GM18519 (cell line): Measurements from ENCODE around the gene GRWD1.

Experiments used
- ATAC-seq: cut with Tn5 transposase; IDR thresholded peaks from one replicate; pipeline ENCODE4 v1.9.1; 2021; ENCODE audit warnings: mild to moderate bottlenecking, moderate library complexity; ENCODE audit not compliant: unreplicated experiment, low FRiP score

GRWD1 gene

GRCh38 chr19:48445606-48446481 is at the start of gene GRWD1:
Gene GRWD1 (plus strand): TSS chr19:48445983. CDS start chr19:48446006, 23 bp downstream.
- peak; percentile 50 for ATAC-seq

GRCh38 chr19:48396016-48396823 is 49.6 kb upstream of the GRWD1 start:
- no peak for ATAC-seq

- ATAC-seq = no peak
Measured at GRCh38 chr19:48396824-48397176, 49.0 kb upstream of the GRWD1 start.

- ATAC-seq = no peak
Measured at GRCh38 chr19:48397263-48398101, 48.3 kb upstream of the GRWD1 start.

- ATAC-seq = no peak
Measured at GRCh38 chr19:48398102-48398374, 47.7 kb upstream of the GRWD1 start.

GRCh38 chr19:48398375-48399235 is 47.2 kb upstream of the GRWD1 start:
- no peak for ATAC-seq

GRCh38 chr19:48400018-48400742 is 45.6 kb upstream of the GRWD1 start:
- ATAC-seq = no peak

- ATAC-seq = no peak
Measured at GRCh38 chr19:48401287-48401686, 44.5 kb upstream of the GRWD1 start.

GRCh38 chr19:48403606-48404005 is 42.2 kb upstream of the GRWD1 start:
- ATAC-seq = no peak

- ATAC-seq = no peak
Measured at GRCh38 chr19:48405010-48405659, 40.6 kb upstream of the GRWD1 start.

GRCh38 chr19:48405850-48406249 is 39.9 kb upstream of the GRWD1 start:
- ATAC-seq = no peak

- ATAC-seq = no peak
Measured at GRCh38 chr19:48413879-48414587, 31.8 kb upstream of the GRWD1 start.

GRCh38 chr19:48415395-48415794 is 30.4 kb upstream of the GRWD1 start:
- no peak for ATAC-seq

- no peak for ATAC-seq
Measured at GRCh38 chr19:48415806-48416221, 30.0 kb upstream of the GRWD1 start.

GRCh38 chr19:48417421-48417820 is 28.4 kb upstream of the GRWD1 start:
- ATAC-seq = no peak

GRCh38 chr19:48418317-48419064 is 27.3 kb upstream of the GRWD1 start:
- ATAC-seq = no peak

GRCh38 chr19:48419158-48419920 is 26.4 kb upstream of the GRWD1 start:
- no peak for ATAC-seq
